ENCODE results near the gene MAP3K2. TPM values are rescaled to one million over a fixed set of nuclear protein-coding genes. Genes with fewer than 3 reads are reported as not detected.

The MAP3K2 gene
- total RNA-seq, 1 donor from 2014 or later = 66.1 TPM

- H3K4me1 Mint-ChIP-seq (ENCODE audit: low read depth) = no peaks in the 10 kb centered on the region
- H3K27ac Mint-ChIP-seq = no peak overlapping the region
- H3K27me3 Mint-ChIP-seq (ENCODE audit: insufficient read depth) = no peaks in the 10 kb centered on the region
- no peaks in the 10 kb centered on the region for H3K9me3 Mint-ChIP-seq
- H3K4me3 Mint-ChIP-seq = no peak overlapping the region
- peaks cover 27% of the 10 kb centered on the region for H3K36me3 Mint-ChIP-seq (ENCODE audit: low read depth)
- DNase-seq (ENCODE audit: low spot score) = no peak
- intact Hi-C loops (cut with micrococcal nuclease) = no loop called here
Measured at GRCh38 chr2:127256866-127257265, 130.9 kb downstream of the MAP3K2 start.

- Mint-ChIP-seq H3K4me1 (ENCODE audit: low read depth) (no peaks in the 10 kb centered on the region), H3K27me3 (ENCODE audit: insufficient read depth) (no peaks in the 10 kb centered on the region), H3K27ac (no peak overlapping the region), H3K9me3 (no peaks in the 10 kb centered on the region), H3K4me3 (no peak overlapping the region), H3K36me3 (ENCODE audit: low read depth) (peaks cover 27% of the 10 kb centered on the region)
- intact Hi-C loops (cut with micrococcal nuclease) = no loop called here
- no peak for DNase-seq (ENCODE audit: low spot score)
Measured at GRCh38 chr2:127256381-127256780, 131.4 kb downstream of the MAP3K2 start.

- DNase-seq (ENCODE audit: low spot score) = no peak
- Mint-ChIP-seq H3K4me3 (no peak overlapping the region), H3K27me3 (ENCODE audit: insufficient read depth) (no peaks in the 10 kb centered on the region), H3K36me3 (ENCODE audit: low read depth) (peaks cover 25% of the 10 kb centered on the region), H3K9me3 (no peaks in the 10 kb centered on the region), H3K4me1 (ENCODE audit: low read depth) (no peaks in the 10 kb centered on the region), H3K27ac (no peak overlapping the region)
- intact Hi-C loops (cut with micrococcal nuclease) = no loop called here
Measured at GRCh38 chr2:127255721-127256120, 132.1 kb downstream of the MAP3K2 start.

- H3K4me3 Mint-ChIP-seq = no peak overlapping the region
- no peaks in the 10 kb centered on the region for H3K9me3 Mint-ChIP-seq
- H3K27ac Mint-ChIP-seq = no peak overlapping the region
- intact Hi-C loops (cut with micrococcal nuclease) = no loop called here
- H3K4me1 Mint-ChIP-seq (ENCODE audit: low read depth) = no peaks in the 10 kb centered on the region
- peaks cover 25% of the 10 kb centered on the region for H3K36me3 Mint-ChIP-seq (ENCODE audit: low read depth)
- H3K27me3 Mint-ChIP-seq (ENCODE audit: insufficient read depth) = no peaks in the 10 kb centered on the region
- DNase-seq (ENCODE audit: low spot score) = no peak
Measured at GRCh38 chr2:127255146-127255545, 132.6 kb downstream of the MAP3K2 start.

- no peak for DNase-seq (ENCODE audit: low spot score)
- Mint-ChIP-seq H3K4me3 (no peak overlapping the region), H3K27me3 (ENCODE audit: insufficient read depth) (no peaks in the 10 kb centered on the region), H3K27ac (no peak overlapping the region), H3K36me3 (ENCODE audit: low read depth) (peaks cover 22% of the 10 kb centered on the region), H3K9me3 (no peaks in the 10 kb centered on the region), H3K4me1 (ENCODE audit: low read depth) (no peaks in the 10 kb centered on the region)
- intact Hi-C loops (cut with micrococcal nuclease) = no loop called here
Measured at GRCh38 chr2:127254386-127254981, 133.3 kb downstream of the MAP3K2 start.

Other genes with a start within 250 kb of the MAP3K2 start
- gene CYP27C1, start 167.7 kb downstream of the MAP3K2 start, total RNA-seq = not detected in 2 replicates
- 63.1 and 65.5 TPM in 2 replicates for gene ERCC3, start 93.8 kb downstream of the MAP3K2 start, total RNA-seq
- gene PROC, start 30.5 kb upstream of the MAP3K2 start, total RNA-seq = 0.29 TPM in 2 replicates
- 52.3 and 57.6 TPM in 2 replicates for gene IWS1, start 138.5 kb upstream of the MAP3K2 start, total RNA-seq
- 0.10 and 0.12 TPM in 2 replicates for gene MYO7B, start 147.7 kb upstream of the MAP3K2 start, total RNA-seq